ENCODE measurements around the gene LGR4.

LGR4 gene

GRCh38 chr11:27406498-27407354 is 65.9 kb downstream of the LGR4 start:
- Histone ChIP-seq H3K4me1 (ENCODE audit: insufficient read depth, insufficient read length) (no peaks in the 10 kb centered on the region), H3K9ac (ENCODE audit: insufficient read length, low read depth) (no peak overlapping the region), H3K27me3 (ENCODE audit: insufficient read depth, insufficient read length) (no peaks in the 10 kb centered on the region), H3K9me3 (ENCODE audit: insufficient read depth, low read length) (no peaks in the 10 kb centered on the region), H3K36me3 (ENCODE audit: insufficient read depth, insufficient read length, low read length) (peaks cover 4% of the 10 kb centered on the region), H3K4me3 (ENCODE audit: insufficient read length, low read depth) (no peak overlapping the region)
- no peak for DNase-seq (ENCODE audit: low read depth, low spot score)
- TF ChIP-seq YY1 (IDR thresholded peaks at IDR 0.05; ENCODE audit: insufficient read depth, insufficient read length), result no peak
- TF ChIP-seq ZNF274 (IDR thresholded peaks at IDR 0.05; ENCODE audit: low read depth, low read length), result no peak
- TF ChIP-seq SUZ12 (IDR thresholded peaks at IDR 0.05; ENCODE audit: extremely low read depth, insufficient read depth, insufficient read length), result no peak

GRCh38 chr11:27405134-27405533 is 67.5 kb downstream of the LGR4 start:
- TF ChIP-seq SUZ12 (IDR thresholded peaks at IDR 0.05; ENCODE audit: extremely low read depth, insufficient read depth, insufficient read length) (no peak), YY1 (IDR thresholded peaks at IDR 0.05; ENCODE audit: insufficient read depth, insufficient read length) (no peak)
- no peaks in the 10 kb centered on the region for H3K4me1 ChIP-seq (ENCODE audit: insufficient read depth, insufficient read length)
- DNase-seq (ENCODE audit: low read depth, low spot score), result no peak
- no peaks in the 10 kb centered on the region for H3K27me3 ChIP-seq (ENCODE audit: insufficient read depth, insufficient read length)
- H3K9me3 ChIP-seq (ENCODE audit: insufficient read depth, low read length), result no peaks in the 10 kb centered on the region
- H3K4me3 ChIP-seq (ENCODE audit: insufficient read length, low read depth), result no peak overlapping the region
- no peak overlapping the region for H3K9ac ChIP-seq (ENCODE audit: insufficient read length, low read depth)
- H3K36me3 ChIP-seq (ENCODE audit: insufficient read depth, insufficient read length, low read length), result no peaks in the 10 kb centered on the region

- no peak for DNase-seq (ENCODE audit: low read depth, low spot score)
- Histone ChIP-seq H3K4me3 (ENCODE audit: insufficient read length, low read depth) (no peak overlapping the region), H3K27me3 (ENCODE audit: insufficient read depth, insufficient read length) (no peaks in the 10 kb centered on the region), H3K9me3 (ENCODE audit: insufficient read depth, low read length) (no peaks in the 10 kb centered on the region), H3K9ac (ENCODE audit: insufficient read length, low read depth) (no peak overlapping the region), H3K4me1 (ENCODE audit: insufficient read depth, insufficient read length) (no peaks in the 10 kb centered on the region), H3K36me3 (ENCODE audit: insufficient read depth, insufficient read length, low read length) (no peaks in the 10 kb centered on the region)
- TF ChIP-seq ZNF274 (IDR thresholded peaks at IDR 0.05; ENCODE audit: low read depth, low read length) (no peak), YY1 (IDR thresholded peaks at IDR 0.05; ENCODE audit: insufficient read depth, insufficient read length) (no peak), SUZ12 (IDR thresholded peaks at IDR 0.05; ENCODE audit: extremely low read depth, insufficient read depth, insufficient read length) (no peak)
Observed at GRCh38 chr11:27404427-27404826, 68.2 kb downstream of the LGR4 start.

- no peak for DNase-seq (ENCODE audit: low read depth, low spot score)
- TF ChIP-seq YY1 (IDR thresholded peaks at IDR 0.05; ENCODE audit: insufficient read depth, insufficient read length) (no peak), ZNF274 (IDR thresholded peaks at IDR 0.05; ENCODE audit: low read depth, low read length) (no peak), SUZ12 (IDR thresholded peaks at IDR 0.05; ENCODE audit: extremely low read depth, insufficient read depth, insufficient read length) (no peak)
- no peaks in the 10 kb centered on the region for H3K4me1 ChIP-seq (ENCODE audit: insufficient read depth, insufficient read length)
- no peaks in the 10 kb centered on the region for H3K36me3 ChIP-seq (ENCODE audit: insufficient read depth, insufficient read length, low read length)
- no peak overlapping the region for H3K9ac ChIP-seq (ENCODE audit: insufficient read length, low read depth)
- no peak overlapping the region for H3K4me3 ChIP-seq (ENCODE audit: insufficient read length, low read depth)
- no peaks in the 10 kb centered on the region for H3K9me3 ChIP-seq (ENCODE audit: insufficient read depth, low read length)
- H3K27me3 ChIP-seq (ENCODE audit: insufficient read depth, insufficient read length), result no peaks in the 10 kb centered on the region
Observed at GRCh38 chr11:27403195-27403594, 69.4 kb downstream of the LGR4 start.

- Histone ChIP-seq H3K4me3 (ENCODE audit: insufficient read length, low read depth) (no peak overlapping the region), H3K9ac (ENCODE audit: insufficient read length, low read depth) (no peak overlapping the region), H3K4me1 (ENCODE audit: insufficient read depth, insufficient read length) (no peaks in the 10 kb centered on the region), H3K36me3 (ENCODE audit: insufficient read depth, insufficient read length, low read length) (no peaks in the 10 kb centered on the region), H3K9me3 (ENCODE audit: insufficient read depth, low read length) (no peaks in the 10 kb centered on the region), H3K27me3 (ENCODE audit: insufficient read depth, insufficient read length) (no peaks in the 10 kb centered on the region)
- TF ChIP-seq ZNF274 (IDR thresholded peaks at IDR 0.05; ENCODE audit: low read depth, low read length) (no peak), YY1 (IDR thresholded peaks at IDR 0.05; ENCODE audit: insufficient read depth, insufficient read length) (no peak), SUZ12 (IDR thresholded peaks at IDR 0.05; ENCODE audit: extremely low read depth, insufficient read depth, insufficient read length) (no peak)
- no peak for DNase-seq (ENCODE audit: low read depth, low spot score)
Observed at GRCh38 chr11:27402450-27402849, 70.1 kb downstream of the LGR4 start.

- no peak for TF ChIP-seq SUZ12 (IDR thresholded peaks at IDR 0.05; ENCODE audit: extremely low read depth, insufficient read depth, insufficient read length)
- no peak for TF ChIP-seq YY1 (IDR thresholded peaks at IDR 0.05; ENCODE audit: insufficient read depth, insufficient read length)
- no peak for TF ChIP-seq ZNF274 (IDR thresholded peaks at IDR 0.05; ENCODE audit: low read depth, low read length)
- no peak overlapping the region for H3K4me3 ChIP-seq (ENCODE audit: insufficient read length, low read depth)
- no peaks in the 10 kb centered on the region for H3K4me1 ChIP-seq (ENCODE audit: insufficient read depth, insufficient read length)
- no peaks in the 10 kb centered on the region for H3K27me3 ChIP-seq (ENCODE audit: insufficient read depth, insufficient read length)
- H3K9ac ChIP-seq (ENCODE audit: insufficient read length, low read depth), result no peak overlapping the region
- H3K36me3 ChIP-seq (ENCODE audit: insufficient read depth, insufficient read length, low read length), result no peaks in the 10 kb centered on the region
- DNase-seq (ENCODE audit: low read depth, low spot score), result no peak
- no peaks in the 10 kb centered on the region for H3K9me3 ChIP-seq (ENCODE audit: insufficient read depth, low read length)
Observed at GRCh38 chr11:27401833-27402316, 70.7 kb downstream of the LGR4 start.

- no peaks in the 10 kb centered on the region for H3K36me3 ChIP-seq (ENCODE audit: insufficient read depth, insufficient read length, low read length)
- no peaks in the 10 kb centered on the region for H3K9me3 ChIP-seq (ENCODE audit: insufficient read depth, low read length)
- H3K4me1 ChIP-seq (ENCODE audit: insufficient read depth, insufficient read length), result no peaks in the 10 kb centered on the region
- H3K27me3 ChIP-seq (ENCODE audit: insufficient read depth, insufficient read length), result no peaks in the 10 kb centered on the region
- DNase-seq (ENCODE audit: low read depth, low spot score), result no peak
- no peak overlapping the region for H3K9ac ChIP-seq (ENCODE audit: insufficient read length, low read depth)
- TF ChIP-seq SUZ12 (IDR thresholded peaks at IDR 0.05; ENCODE audit: extremely low read depth, insufficient read depth, insufficient read length), result no peak
- TF ChIP-seq YY1 (IDR thresholded peaks at IDR 0.05; ENCODE audit: insufficient read depth, insufficient read length), result no peak
- TF ChIP-seq ZNF274 (IDR thresholded peaks at IDR 0.05; ENCODE audit: low read depth, low read length), result no peak
- no peak overlapping the region for H3K4me3 ChIP-seq (ENCODE audit: insufficient read length, low read depth)
Observed at GRCh38 chr11:27401280-27401832, 71.2 kb downstream of the LGR4 start.
